ENCODE results near the gene IHH.

DNA sequence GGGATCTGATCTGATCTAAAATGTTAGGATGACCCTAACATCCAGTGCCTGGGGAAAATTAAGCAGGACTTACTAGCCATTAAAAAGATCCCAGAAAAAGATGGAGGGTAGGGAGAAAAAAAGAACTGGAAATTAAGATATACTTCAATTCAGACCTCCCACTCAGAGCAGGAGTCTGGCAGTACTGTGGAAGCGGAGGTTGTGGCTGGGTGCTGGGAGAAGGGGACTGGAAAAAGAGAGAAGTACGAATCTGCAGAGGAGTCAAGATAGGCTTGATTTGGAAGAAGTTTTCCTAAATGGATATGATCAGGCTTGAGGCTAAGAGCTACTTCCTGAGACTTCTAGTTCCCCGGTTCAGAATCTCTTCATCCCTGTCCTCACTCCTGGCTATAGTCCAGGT is 33.5 kb upstream of the IHH start:
- TF ChIP-seq POLR2AphosphoS5 (IDR thresholded peaks at IDR 0.05; ENCODE audit: low read depth, low read length) (no peak), POLR2A (IDR thresholded peaks at IDR 0.05; ENCODE audit: low read depth, low read length) (no peak), TAF1 (IDR thresholded peaks at IDR 0.05; ENCODE audit: low read depth, low read length) (no peak)
